Measurements from ENCODE around the gene AP1G2. TPM values are rescaled to one million over a fixed set of nuclear protein-coding genes. Genes with fewer than 3 reads are reported as not detected.
A peak's percentile ranks its signal among the peaks of the same experiment; 100 is the strongest.

Gene AP1G2
- total and polyA plus RNA-seq, 2 of the 13 experiments (the other 11 are each of a cell fraction or from before 2014, with no cell fraction given) = 96.9 to 611 TPM

DNA sequence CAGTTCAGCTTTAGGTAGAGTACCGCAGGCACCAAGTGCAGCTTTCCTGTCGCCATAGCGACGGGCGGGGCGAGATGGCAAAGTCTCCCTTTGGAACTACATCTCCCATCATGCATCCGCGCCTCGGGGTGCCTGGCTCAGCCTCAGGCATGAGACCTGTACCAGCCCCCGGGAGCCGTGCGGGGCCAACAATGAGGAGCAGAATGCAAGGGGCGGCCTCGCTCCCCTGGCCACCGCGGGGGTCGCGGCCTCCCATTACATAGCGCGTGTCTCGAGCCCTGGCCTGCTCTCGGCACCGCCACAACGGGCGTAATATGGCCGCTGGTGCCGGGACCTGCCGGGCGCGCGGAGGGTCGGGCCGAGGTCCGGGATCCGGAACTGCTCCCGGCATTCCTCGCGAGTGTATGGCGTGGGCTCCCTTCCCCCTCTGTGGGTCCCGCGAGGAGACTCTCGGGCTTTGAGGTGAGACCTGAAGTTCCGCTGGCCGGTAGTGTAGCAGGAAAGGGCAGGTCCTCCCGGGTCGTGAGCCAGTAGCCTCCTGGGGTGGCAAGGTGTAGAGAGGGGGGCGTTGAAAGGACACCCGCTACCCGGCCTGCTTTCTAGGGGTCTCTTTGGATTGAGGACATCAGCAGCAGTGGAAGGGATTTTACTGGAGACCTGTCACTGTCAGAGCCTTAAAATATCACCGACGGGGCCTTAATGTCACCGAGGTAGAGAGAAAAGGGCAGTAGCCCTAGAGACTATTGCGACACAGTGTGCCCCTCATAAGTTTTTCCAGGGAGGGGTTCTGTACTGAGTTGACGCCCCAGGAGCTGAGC lies 11.5 kb downstream of the AP1G2 start, which contains the start of gene THTPA (continued):
- TF ChIP-seq, protein P1, sequence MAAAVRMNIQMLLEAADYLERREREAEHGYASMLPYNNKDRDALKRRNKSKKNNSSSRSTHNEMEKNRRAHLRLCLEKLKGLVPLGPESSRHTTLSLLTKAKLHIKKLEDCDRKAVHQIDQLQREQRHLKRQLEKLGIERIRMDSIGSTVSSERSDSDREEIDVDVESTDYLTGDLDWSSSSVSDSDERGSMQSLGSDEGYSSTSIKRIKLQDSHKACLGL (CRISPR knock-in tag; IDR thresholded peaks at IDR 0.05) = peak; percentile 97; the same call in 1 of the 2 replicates
- TF ChIP-seq ZNF329 (CRISPR knock-in tag; IDR thresholded peaks at IDR 0.05; ENCODE audit: low read depth) (peak; percentile 87), REXO4 (CRISPR knock-in tag; IDR thresholded peaks at IDR 0.05; ENCODE audit: borderline replicate concordance) (no peak), NPAS2 (CRISPR knock-in tag; IDR thresholded peaks at IDR 0.05; ENCODE audit: borderline replicate concordance) (no peak; the same call in 1 of the 2 replicates), PHF5A (CRISPR knock-in tag; IDR thresholded peaks at IDR 0.05; ENCODE audit: low read depth, unreplicated experiment) (peak; percentile 95), ZNF136 (CRISPR knock-in tag; IDR thresholded peaks at IDR 0.05; ENCODE audit: low read depth) (peak; percentile 99), DR1 (CRISPR knock-in tag; IDR thresholded peaks at IDR 0.05) (peak; percentile 89; the same call in 1 of the 2 replicates), ZBED4 (CRISPR knock-in tag; IDR thresholded peaks at IDR 0.05; ENCODE audit: borderline replicate concordance) (peak; percentile 99), ZNF607 (CRISPR knock-in tag; IDR thresholded peaks at IDR 0.05; ENCODE audit: borderline replicate concordance) (peak; percentile 100), NR2F2 (IDR thresholded peaks at IDR 0.05; ENCODE audit: borderline replicate concordance, low read depth) (no peak), ATF1 (CRISPR knock-in tag; IDR thresholded peaks at IDR 0.05) (no peak), ZNF407 (CRISPR knock-in tag; IDR thresholded peaks at IDR 0.05; ENCODE audit: not compliant biosample characterization) (peak; percentile 99), ZNF775 (CRISPR knock-in tag; IDR thresholded peaks at IDR 0.05; ENCODE audit: borderline replicate concordance) (peak; percentile 87; the same call in 1 of the 2 replicates)
- TF ChIP-seq, protein P2, sequence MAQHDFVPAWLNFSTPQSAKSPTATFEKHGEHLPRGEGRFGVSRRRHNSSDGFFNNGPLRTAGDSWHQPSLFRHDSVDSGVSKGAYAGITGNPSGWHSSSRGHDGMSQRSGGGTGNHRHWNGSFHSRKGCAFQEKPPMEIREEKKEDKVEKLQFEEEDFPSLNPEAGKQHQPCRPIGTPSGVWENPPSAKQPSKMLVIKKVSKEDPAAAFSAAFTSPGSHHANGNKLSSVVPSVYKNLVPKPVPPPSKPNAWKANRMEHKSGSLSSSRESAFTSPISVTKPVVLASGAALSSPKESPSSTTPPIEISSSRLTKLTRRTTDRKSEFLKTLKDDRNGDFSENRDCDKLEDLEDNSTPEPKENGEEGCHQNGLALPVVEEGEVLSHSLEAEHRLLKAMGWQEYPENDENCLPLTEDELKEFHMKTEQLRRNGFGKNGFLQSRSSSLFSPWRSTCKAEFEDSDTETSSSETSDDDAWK (CRISPR knock-in tag; IDR thresholded peaks at IDR 0.05) = no peak
